Measurements from ENCODE around the gene SMIM45.

SMIM45 gene

DNA sequence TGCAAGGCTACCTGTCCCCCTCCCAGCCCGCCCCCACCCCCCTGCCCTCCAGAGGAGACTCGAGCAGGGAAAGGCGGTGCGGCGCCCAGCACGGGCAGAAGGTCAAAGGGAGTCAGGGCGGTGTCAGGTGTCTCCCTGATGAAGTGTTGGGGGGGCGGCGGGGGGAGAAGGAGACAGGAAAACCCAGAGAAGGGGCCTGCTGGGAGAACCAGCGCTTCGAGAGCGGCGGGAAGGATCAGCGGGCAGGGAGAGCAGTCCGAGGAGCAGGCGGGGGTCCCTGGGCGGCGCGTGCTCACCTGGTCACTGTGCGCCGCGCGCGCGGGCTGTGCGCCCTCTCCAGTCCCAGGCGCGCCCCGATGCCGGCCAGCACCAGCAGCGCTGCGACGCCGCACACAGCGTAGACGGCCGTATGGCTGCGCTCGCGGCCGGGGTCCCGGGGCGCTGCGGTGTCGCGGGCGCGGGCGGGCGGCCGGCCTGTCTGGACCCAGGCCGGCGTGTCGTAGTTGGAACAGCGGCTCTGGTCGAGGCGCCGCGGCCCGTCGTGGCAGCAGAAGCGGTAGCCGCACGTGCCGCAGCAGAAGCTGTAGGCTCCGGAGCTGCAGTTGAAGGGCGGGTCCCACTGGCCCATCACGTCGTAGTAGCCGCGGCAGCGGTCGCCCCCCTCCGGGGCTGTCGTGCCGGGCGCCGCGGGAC, 38.0 kb upstream of the SMIM45 start:
- H2AFZ ChIP-seq (ENCODE audit: low read depth), result no peak overlapping the region
- H4K20me1 ChIP-seq (ENCODE audit: insufficient read depth), result no peaks in the 10 kb centered on the region
- H3K4me3 ChIP-seq (IDR thresholded peaks at IDR 0.05; ENCODE audit: insufficient read depth, low read depth, low read length), result no peak overlapping the region
- H3K4me1 ChIP-seq (ENCODE audit: low read depth, poor library complexity, severe bottlenecking), result no peaks in the 10 kb centered on the region
- H3K36me3 ChIP-seq (ENCODE audit: insufficient read depth), result no peaks in the 10 kb centered on the region
- TF ChIP-seq, protein P1, sequence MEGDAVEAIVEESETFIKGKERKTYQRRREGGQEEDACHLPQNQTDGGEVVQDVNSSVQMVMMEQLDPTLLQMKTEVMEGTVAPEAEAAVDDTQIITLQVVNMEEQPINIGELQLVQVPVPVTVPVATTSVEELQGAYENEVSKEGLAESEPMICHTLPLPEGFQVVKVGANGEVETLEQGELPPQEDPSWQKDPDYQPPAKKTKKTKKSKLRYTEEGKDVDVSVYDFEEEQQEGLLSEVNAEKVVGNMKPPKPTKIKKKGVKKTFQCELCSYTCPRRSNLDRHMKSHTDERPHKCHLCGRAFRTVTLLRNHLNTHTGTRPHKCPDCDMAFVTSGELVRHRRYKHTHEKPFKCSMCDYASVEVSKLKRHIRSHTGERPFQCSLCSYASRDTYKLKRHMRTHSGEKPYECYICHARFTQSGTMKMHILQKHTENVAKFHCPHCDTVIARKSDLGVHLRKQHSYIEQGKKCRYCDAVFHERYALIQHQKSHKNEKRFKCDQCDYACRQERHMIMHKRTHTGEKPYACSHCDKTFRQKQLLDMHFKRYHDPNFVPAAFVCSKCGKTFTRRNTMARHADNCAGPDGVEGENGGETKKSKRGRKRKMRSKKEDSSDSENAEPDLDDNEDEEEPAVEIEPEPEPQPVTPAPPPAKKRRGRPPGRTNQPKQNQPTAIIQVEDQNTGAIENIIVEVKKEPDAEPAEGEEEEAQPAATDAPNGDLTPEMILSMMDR (conservative IDR thresholded peaks at IDR 0.05; ENCODE audit: low read depth, low read length), result no peak
- no peak overlapping the region for H3K27ac ChIP-seq
- H3K79me2 ChIP-seq (ENCODE audit: insufficient read depth, low read depth), result no peaks in the 10 kb centered on the region
- no peak overlapping the region for H3K9ac ChIP-seq
- H3K27me3 ChIP-seq (ENCODE audit: insufficient read depth, low read depth), result peaks cover 30% of the 10 kb centered on the region
- H3K4me2 ChIP-seq, result no peak overlapping the region

DNA sequence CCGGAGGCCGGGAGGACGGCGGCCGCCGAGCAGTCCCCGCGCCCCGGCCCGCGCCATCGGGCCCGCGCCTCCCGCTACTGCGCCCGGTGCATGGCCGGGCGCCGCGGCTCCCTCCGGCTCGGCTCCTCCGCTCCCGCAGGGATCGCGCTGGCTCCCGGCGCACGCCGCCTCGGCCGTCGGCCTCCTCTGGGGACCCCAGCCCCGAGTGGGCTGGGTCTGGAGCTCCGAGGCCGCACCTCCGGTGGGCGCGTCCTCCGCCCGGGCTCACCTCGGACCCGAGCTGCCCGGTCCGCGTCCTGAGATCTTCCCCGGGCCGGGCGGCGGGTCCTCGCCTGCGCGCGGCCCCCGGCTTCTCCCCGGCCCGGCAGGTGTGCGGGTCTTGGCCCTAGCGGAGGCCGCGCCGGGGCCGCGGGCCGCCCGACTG, 37.3 kb upstream of the SMIM45 start:
- Histone ChIP-seq H2AFZ (ENCODE audit: low read depth) (no peak overlapping the region), H3K79me2 (ENCODE audit: insufficient read depth, low read depth) (no peaks in the 10 kb centered on the region), H3K4me2 (no peak overlapping the region), H3K27ac (no peak overlapping the region), H3K4me1 (ENCODE audit: low read depth, poor library complexity, severe bottlenecking) (no peaks in the 10 kb centered on the region), H3K27me3 (ENCODE audit: insufficient read depth, low read depth) (peaks cover 30% of the 10 kb centered on the region), H3K4me3 (IDR thresholded peaks at IDR 0.05; ENCODE audit: insufficient read depth, low read depth, low read length) (no peak overlapping the region), H3K9ac (no peak overlapping the region), H4K20me1 (ENCODE audit: insufficient read depth) (no peaks in the 10 kb centered on the region), H3K36me3 (ENCODE audit: insufficient read depth) (no peaks in the 10 kb centered on the region)
- TF ChIP-seq, protein P1 (conservative IDR thresholded peaks at IDR 0.05; ENCODE audit: low read depth, low read length), result no peak

DNA sequence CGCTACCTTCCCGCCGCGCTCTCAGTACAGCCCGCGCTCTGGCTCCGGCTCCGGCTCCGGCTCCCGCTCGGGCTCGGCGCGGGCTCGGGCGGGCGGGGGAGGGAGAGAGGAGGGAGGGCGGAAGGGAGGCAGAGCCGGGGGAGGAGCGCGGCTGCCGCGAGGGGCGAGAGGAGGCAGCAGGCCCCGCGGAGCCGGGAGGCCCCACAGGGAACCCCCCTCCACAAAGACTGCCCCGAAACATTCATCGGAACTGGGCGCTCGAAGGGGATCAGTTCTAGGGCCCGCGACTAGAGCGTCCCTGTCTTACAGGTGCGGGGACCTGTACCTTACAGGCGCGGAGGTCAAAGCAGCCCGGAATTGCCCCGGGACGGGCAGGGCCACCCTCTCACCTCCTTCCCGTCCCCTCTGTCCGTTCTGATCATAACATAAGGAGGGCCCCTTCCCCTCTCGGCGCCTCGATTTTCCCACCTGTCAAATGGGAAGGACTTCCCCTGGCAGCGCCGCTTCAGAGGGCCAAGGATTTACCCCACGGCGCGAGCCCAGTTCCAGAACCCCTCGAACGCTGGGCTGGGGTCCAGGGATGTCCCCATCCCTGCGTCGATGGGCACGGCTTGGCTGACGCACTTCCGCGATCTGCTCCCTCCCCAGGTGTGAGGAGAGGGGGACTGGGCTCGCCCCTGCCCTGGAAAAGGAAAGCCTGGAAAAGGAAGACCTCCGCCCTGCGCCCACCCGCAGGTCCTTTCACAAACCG, 36.7 kb upstream of the SMIM45 start, which contains the start of gene SHISA8:
Gene SHISA8 (minus strand): TSS at position 40 of the 751 bp plus-strand sequence. CDS start 407 bp downstream, outside the sequence.
- Histone ChIP-seq H3K4me3 (IDR thresholded peaks at IDR 0.05; ENCODE audit: insufficient read depth, low read depth, low read length) (no peak within 1 kb of the TSS), H3K27ac (no peak within 1 kb of the TSS), H3K9ac (no peak within 1 kb of the TSS), H3K79me2 (ENCODE audit: insufficient read depth, low read depth) (no peaks in the 10 kb centered on the region), H3K27me3 (ENCODE audit: insufficient read depth, low read depth) (peaks cover 30% of the 10 kb centered on the region), H3K4me1 (ENCODE audit: low read depth, poor library complexity, severe bottlenecking) (no peaks in the 10 kb centered on the region), H2AFZ (ENCODE audit: low read depth) (no peak within 1 kb of the TSS), H4K20me1 (ENCODE audit: insufficient read depth) (no peaks in the 10 kb centered on the region), H3K36me3 (ENCODE audit: insufficient read depth) (no peaks in the 10 kb centered on the region), H3K4me2 (no peak within 1 kb of the TSS)
- TF ChIP-seq, protein P1 (conservative IDR thresholded peaks at IDR 0.05; ENCODE audit: low read depth, low read length), result no peak

DNA sequence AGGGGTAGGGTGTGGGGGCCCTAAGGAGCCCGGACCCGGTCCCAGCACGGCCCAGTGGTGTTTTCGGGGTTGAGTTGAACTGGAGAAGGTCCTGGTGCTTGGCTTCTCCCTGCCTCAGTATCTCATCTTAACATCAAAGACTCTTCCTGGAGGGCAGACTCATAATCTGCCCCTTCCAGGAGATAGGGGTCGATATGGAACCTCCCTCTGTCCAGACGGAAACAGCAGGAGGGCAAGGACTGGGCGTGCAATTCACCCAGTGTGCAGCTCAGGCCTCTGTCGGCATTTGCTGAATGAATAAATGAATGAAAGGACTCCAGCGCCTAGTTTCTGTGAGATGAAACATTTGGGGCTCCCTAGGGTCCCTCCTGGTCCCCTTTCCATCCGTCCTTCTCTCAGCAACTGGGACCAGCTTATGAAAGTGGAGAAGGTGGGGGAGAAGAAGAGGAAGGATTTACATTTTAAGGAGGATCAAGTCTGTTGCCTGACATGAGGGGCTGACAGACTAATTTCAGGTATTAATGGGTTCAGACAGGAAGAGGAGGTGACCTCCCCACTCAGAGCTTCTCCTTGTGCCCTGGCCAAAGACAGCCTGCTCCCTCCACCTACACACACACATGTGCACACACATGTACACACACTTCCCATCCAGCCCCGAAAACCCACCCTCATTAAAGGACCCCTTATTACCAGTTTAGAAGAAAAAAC, 36.0 kb upstream of the SMIM45 start:
- Histone ChIP-seq H3K36me3 (ENCODE audit: insufficient read depth) (no peaks in the 10 kb centered on the region), H3K27ac (no peak overlapping the region), H3K4me3 (IDR thresholded peaks at IDR 0.05; ENCODE audit: insufficient read depth, low read depth, low read length) (no peak overlapping the region), H3K9ac (no peak overlapping the region), H3K79me2 (ENCODE audit: insufficient read depth, low read depth) (no peaks in the 10 kb centered on the region), H3K27me3 (ENCODE audit: insufficient read depth, low read depth) (peaks cover 26% of the 10 kb centered on the region), H3K4me1 (ENCODE audit: low read depth, poor library complexity, severe bottlenecking) (no peaks in the 10 kb centered on the region), H2AFZ (ENCODE audit: low read depth) (no peak overlapping the region), H4K20me1 (ENCODE audit: insufficient read depth) (no peaks in the 10 kb centered on the region), H3K4me2 (no peak overlapping the region)
- TF ChIP-seq, protein P1 (conservative IDR thresholded peaks at IDR 0.05; ENCODE audit: low read depth, low read length), result no peak
